ENCODE results near the gene CHST8. TPM values are rescaled to one million over a fixed set of nuclear protein-coding genes. Genes with fewer than 3 reads are reported as not detected.
A peak's percentile ranks its signal among the peaks of the same experiment; 100 is the strongest.

The CHST8 gene
- total RNA-seq, 4 donors from 2014 or later = not detected

DNA sequence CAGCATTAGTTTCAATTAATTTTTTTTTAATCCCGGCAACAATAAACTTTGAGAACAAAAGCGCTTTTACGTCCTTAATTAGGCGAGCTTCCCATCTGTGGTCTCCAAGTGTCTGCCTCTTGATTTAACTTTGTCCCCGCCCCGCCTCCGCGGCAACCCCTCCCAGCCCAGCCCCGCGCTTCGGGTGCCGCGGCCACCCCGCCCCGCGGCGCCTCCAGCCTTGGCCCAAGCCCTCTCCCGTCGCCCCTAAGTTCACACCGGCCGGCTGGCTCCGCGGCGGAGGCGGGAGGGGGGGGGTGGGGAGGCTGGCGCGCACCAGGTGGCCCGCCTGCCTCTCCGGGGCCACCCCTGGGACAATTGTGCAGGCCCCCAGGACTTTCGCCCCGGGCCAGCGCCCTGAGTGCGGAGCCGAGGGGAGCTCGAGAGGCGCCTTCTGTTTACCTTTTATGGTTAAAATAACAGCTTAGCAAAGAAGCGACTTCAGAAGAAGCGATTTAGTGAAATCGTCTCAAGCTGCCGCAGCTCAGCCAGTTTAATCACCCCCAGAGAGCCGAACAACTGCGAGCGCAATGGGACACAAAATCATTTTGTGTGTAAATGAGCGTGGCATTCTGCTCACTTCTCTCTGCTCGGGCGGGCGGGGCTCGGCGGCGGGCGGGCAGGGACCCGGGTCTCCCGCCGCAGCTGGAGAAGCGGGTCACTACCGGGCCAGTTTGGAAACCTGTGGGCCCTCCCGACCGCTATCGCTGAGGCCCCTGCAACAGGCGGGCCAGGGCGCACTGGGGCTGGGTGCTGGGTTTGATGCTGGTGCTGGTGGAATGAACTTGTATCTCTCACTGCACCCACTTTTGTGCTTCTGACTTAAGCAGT, 176.3 kb downstream of the CHST8 start:
- H3K27ac ChIP-seq = peak overlapping the region; percentile 93 to 96 (median 95)
- no peaks in the 10 kb centered on the region for H3K9me3 ChIP-seq
- in situ Hi-C loops (cut with MboI; ENCODE audit: low pct_ligation_motif_present in 1 of 4, low pct_unique_long_range_greater_than_20kb in 1 of 4, low sequenced_read_pairs in 3 of 4) = no loop called here
- 18% methylated on average over 50 of the region's 61 CpGs; no CpG with 5 or more reads in 1 of the 2 donors for WGBS, 2 donors (ENCODE audit: low coverage in 1 of 2)
- H3K27me3 ChIP-seq = no peaks in the 10 kb centered on the region
- no peak for TF ChIP-seq CTCF (IDR thresholded peaks at IDR 0.05)
- TF ChIP-seq EP300 (IDR thresholded peaks at IDR 0.05; ENCODE audit: low read depth) = no peak
- no peak for TF ChIP-seq POLR2AphosphoS5 (IDR thresholded peaks at IDR 0.05)
- TF ChIP-seq POLR2A (IDR thresholded peaks at IDR 0.05) = no peak
- no peaks in the 10 kb centered on the region for H3K36me3 ChIP-seq
- peaks cover 0 to 22% (median 7%) of the 10 kb centered on the region in 4 donors for H3K4me1 ChIP-seq
- peak; percentile 73 for DNase-seq
- intact Hi-C loops (cut with DNase I; ENCODE audit: low total_unique reads) = loop anchor here (5.0 kb wide), 1 partner anchor 69 kb away; no protein-coding TSS in a partner anchor
- peak overlapping the region; percentile 71 to 82 (median 76) for H3K4me3 ChIP-seq

- no peaks in the 10 kb centered on the region for H3K27me3 ChIP-seq
- peak overlapping the region; percentile 93 to 96 (median 95) for H3K27ac ChIP-seq
- WGBS, 2 donors (ENCODE audit: low coverage in 1 of 2) = 78 to 90% methylated on average over 3 to 12 of the region's 12 CpGs
- in situ Hi-C loops (cut with MboI; ENCODE audit: low pct_ligation_motif_present in 1 of 4, low pct_unique_long_range_greater_than_20kb in 1 of 4, low sequenced_read_pairs in 3 of 4) (no loop called here), intact Hi-C loops (cut with DNase I; ENCODE audit: low total_unique reads) (loop anchor here (5.0 kb wide), 1 partner anchor 69 kb away; no protein-coding TSS in a partner anchor)
- H3K4me1 ChIP-seq = peaks cover under 1 to 25% (median 10%) of the 10 kb centered on the region in 4 donors
- no peak for DNase-seq
- H3K9me3 ChIP-seq = no peaks in the 10 kb centered on the region
- H3K4me3 ChIP-seq = peak overlapping the region; percentile 71 to 82 (median 76)
- H3K36me3 ChIP-seq = no peaks in the 10 kb centered on the region
- TF ChIP-seq POLR2AphosphoS5 (IDR thresholded peaks at IDR 0.05) = no peak
- TF ChIP-seq CTCF (IDR thresholded peaks at IDR 0.05) = no peak
- no peak for TF ChIP-seq POLR2A (IDR thresholded peaks at IDR 0.05)
These were observed 176.9 kb downstream of the CHST8 start for GRCh38 chr19:33798681-33799111.

- in situ Hi-C loops (cut with MboI; ENCODE audit: low pct_ligation_motif_present in 1 of 4, low pct_unique_long_range_greater_than_20kb in 1 of 4, low sequenced_read_pairs in 3 of 4) = no loop called here
- DNase-seq = no peak
- TF ChIP-seq POLR2AphosphoS5 (IDR thresholded peaks at IDR 0.05) = no peak
- Histone ChIP-seq H3K9me3 (no peaks in the 10 kb centered on the region), H3K27ac (peak overlapping the region; percentile 93 to 96 (median 95)), H3K27me3 (no peaks in the 10 kb centered on the region), H3K36me3 (no peaks in the 10 kb centered on the region), H3K4me3 (peak overlapping the region in 1 of 4 donors; percentile 82), H3K4me1 (peaks cover 6 to 32% (median 16%) of the 10 kb centered on the region in 4 donors)
- WGBS, 2 donors (ENCODE audit: low coverage in 1 of 2) = 74% methylated on average over 5 of the region's 5 CpGs; no CpG with 5 or more reads in 1 of the 2 donors
- intact Hi-C loops (cut with DNase I; ENCODE audit: low total_unique reads) = loop anchor here (5.0 kb wide), 1 partner anchor 68 kb away; no protein-coding TSS in a partner anchor
These were observed 177.7 kb downstream of the CHST8 start for GRCh38 chr19:33799476-33799875.

DNA sequence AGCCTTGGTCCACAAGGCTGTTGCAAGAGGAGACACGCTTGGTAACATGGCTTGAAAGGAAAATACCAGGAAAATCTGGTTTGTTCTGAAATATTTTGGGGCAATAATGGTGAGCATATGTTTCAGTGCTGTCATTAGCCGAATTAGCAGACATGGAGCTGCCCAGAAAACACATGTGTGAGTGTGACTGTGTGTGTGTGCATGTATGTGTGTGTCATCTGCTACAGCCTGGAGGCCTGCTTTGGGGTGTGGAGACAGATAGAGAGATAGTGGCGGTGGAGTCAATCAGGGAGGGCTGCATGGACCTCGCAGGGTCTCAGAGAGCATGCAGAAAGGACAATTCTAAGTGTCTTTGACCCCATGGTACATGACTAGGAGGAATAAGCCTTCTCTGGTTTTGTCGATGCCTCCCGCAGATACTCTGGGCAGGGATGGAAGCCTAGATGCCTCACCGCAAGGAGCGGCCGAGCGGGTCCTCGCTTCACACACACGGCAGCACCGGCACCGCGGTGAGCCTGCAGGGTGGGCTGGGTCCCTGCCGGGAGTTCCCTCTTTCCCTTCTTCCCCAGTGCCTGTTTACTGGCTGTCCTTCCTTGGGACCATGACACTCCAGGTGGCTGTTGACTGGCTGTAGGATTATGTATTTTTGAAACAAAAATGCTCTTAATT, 178.4 kb downstream of the CHST8 start:
- H3K36me3 ChIP-seq = no peaks in the 10 kb centered on the region
- H3K27ac ChIP-seq = peak overlapping the region in 2 of 4 donors; percentile 96
- intact Hi-C loops (cut with DNase I; ENCODE audit: low total_unique reads) (no loop called here), in situ Hi-C loops (cut with MboI; ENCODE audit: low pct_ligation_motif_present in 1 of 4, low pct_unique_long_range_greater_than_20kb in 1 of 4, low sequenced_read_pairs in 3 of 4) (no loop called here)
- peaks cover 10 to 32% (median 19%) of the 10 kb centered on the region in 4 donors for H3K4me1 ChIP-seq
- no peak for DNase-seq
- H3K9me3 ChIP-seq = no peaks in the 10 kb centered on the region
- WGBS, 2 donors (ENCODE audit: low coverage in 1 of 2) = 74 to 95% methylated on average over 4 to 16 of the region's 16 CpGs
- no peak overlapping the region for H3K4me3 ChIP-seq
- no peak for TF ChIP-seq EP300 (IDR thresholded peaks at IDR 0.05; ENCODE audit: low read depth)
- TF ChIP-seq POLR2A (IDR thresholded peaks at IDR 0.05) = no peak
- TF ChIP-seq POLR2AphosphoS5 (IDR thresholded peaks at IDR 0.05) = no peak
- TF ChIP-seq CTCF (IDR thresholded peaks at IDR 0.05) = no peak
- no peaks in the 10 kb centered on the region for H3K27me3 ChIP-seq
